H1 (cell line): ENCODE data around the gene MPDZ. TPM values are rescaled to one million over a fixed set of nuclear protein-coding genes. Genes with fewer than 3 reads are reported as not detected.

Source experiments
- CTCF ChIA-PET: fragments of 300-600 bp; sonication (Branson Sonifier 250); formaldehyde crosslinking; loops from one replicate; lab custom pipeline; 2021; ENCODE audit not compliant: partially characterized antibody; lab: Charles Lee
- POLR2A ChIA-PET: fragments of 300-600 bp; sonication (Branson Sonifier 250); formaldehyde crosslinking; loops from one replicate; lab custom pipeline; 2021; ENCODE audit warnings: inconsistent platforms; ENCODE audit not compliant: partially characterized antibody; lab: Charles Lee
- DNase-seq, 2 experiments: peaks; one replicate each; pipeline versions ENCODE4 v3.0.0 to v3.0.0-alpha.2; 2010 to 2022; ENCODE audit warnings: low spot score in 2 of 2, low read depth in 1 of 2, mixed read lengths in 1 of 2
- FAIRE-seq: peaks from 2 replicates; lab custom pipeline; 2011; peaks lifted over from hg19 to GRCh38; lab: Jason Lieb, UNC
- H2AFZ ChIP-seq: 2 replicates; pipeline ENCODE4 v1.8.1; 2012; ENCODE audit warnings: low read length, inconsistent platforms
- H2AK5ac ChIP-seq: 2 replicates; pipeline ENCODE4 v1.6.1; 2013; ENCODE audit warnings: low read depth, low read length
- H2BK120ac ChIP-seq: replicated peaks from 2 replicates; pipeline ENCODE3; 2013; ENCODE audit warnings: low read depth, low read length, inconsistent platforms
- H2BK12ac ChIP-seq: 2 replicates; pipeline ENCODE4 v1.6.1; 2013; ENCODE audit warnings: low read depth, low read length
- H2BK15ac ChIP-seq: 2 replicates; pipeline ENCODE4 v1.6.1; 2013; ENCODE audit warnings: low read length
- H2BK20ac ChIP-seq: 2 replicates; pipeline ENCODE4 v1.6.1; 2013; ENCODE audit warnings: low read length
- H2BK5ac ChIP-seq: 2 replicates; pipeline ENCODE4 v1.6.1; 2013; ENCODE audit warnings: low read depth, low read length
- H3K14ac ChIP-seq: 2 replicates; pipeline ENCODE4 v1.6.1; 2013; ENCODE audit warnings: inconsistent platforms; ENCODE audit not compliant: insufficient read length
- H3K18ac ChIP-seq: 2 replicates; pipeline ENCODE4 v1.6.1; 2013; ENCODE audit warnings: low read length; ENCODE audit errors: extremely low read depth
- H3K23ac ChIP-seq: 2 replicates; pipeline ENCODE4 v1.6.1; 2013; ENCODE audit warnings: inconsistent platforms; ENCODE audit not compliant: insufficient read length
- H3K23me2 ChIP-seq: 2 replicates; pipeline ENCODE4 v1.6.1; 2013; ENCODE audit warnings: low read depth, low read length
- H3K27ac ChIP-seq: 2 replicates; pipeline ENCODE4 v1.6.1; 2011; ENCODE audit warnings: low read depth, low read length, inconsistent platforms
- H3K27me3 ChIP-seq, 4 experiments: replicated peaks in 1 of 4; 1 replicate in 1 of 4; 2 replicates in 3 of 4; pipeline versions ENCODE4 v1.6.1 to v1.8.1; 2011 to 2013; ENCODE audit warnings: low read length in 3 of 4, mild to moderate bottlenecking in 3 of 4, inconsistent platforms in 2 of 4, mixed read lengths in 2 of 4, moderate library complexity in 1 of 4; ENCODE audit not compliant: control insufficient read depth in 3 of 4, insufficient read depth in 3 of 4; ENCODE audit errors: extremely low read depth in 1 of 4
- H3K36me3 ChIP-seq, 4 experiments: 2 replicates each; pipeline versions ENCODE4 v1.6.1 to v1.8.1; 2011 to 2013; ENCODE audit warnings: mild to moderate bottlenecking in 4 of 4, low read length in 3 of 4, moderate library complexity in 2 of 4, control low read depth in 1 of 4, inconsistent platforms in 1 of 4; ENCODE audit not compliant: insufficient read depth in 4 of 4, control insufficient read depth in 2 of 4
- H3K4ac ChIP-seq: replicated peaks from 2 replicates; pipeline ENCODE3; 2013; ENCODE audit warnings: low read length, low read depth, mixed read lengths, inconsistent platforms; ENCODE audit not compliant: insufficient read length
- H3K4me1 ChIP-seq, 4 experiments: replicated peaks in 1 of 4; 1 replicate in 1 of 4; 2 replicates in 3 of 4; pipeline versions ENCODE4 v1.6.1 to v1.8.1; 2011 to 2013; ENCODE audit warnings: low read length in 3 of 4, inconsistent platforms in 2 of 4, mixed read lengths in 1 of 4; ENCODE audit not compliant: insufficient read depth in 4 of 4, control insufficient read depth in 3 of 4
- H3K4me2 ChIP-seq, 2 experiments: 2 replicates each; pipeline versions ENCODE4 v1.6.1 to v1.8.1; 2011 to 2013; ENCODE audit warnings: low read depth in 2 of 2, low read length in 2 of 2, control low read depth in 1 of 2, inconsistent platforms in 1 of 2, mild to moderate bottlenecking in 1 of 2; ENCODE audit not compliant: insufficient read depth in 1 of 2
- H3K4me3 ChIP-seq, 4 experiments: fragments of 200-600, 300-600 bp in 1 of 4; sonication (generic), shearing (Covaris generic), sonication (Bioruptor Twin) in 1 of 4; 2 replicates each; pipeline versions ENCODE4 v1.5.1 to v1.8.1; 2011 to 2016; ENCODE audit warnings: low read length in 4 of 4, low read depth in 3 of 4, control low read depth in 2 of 4, inconsistent platforms in 2 of 4, mild to moderate bottlenecking in 2 of 4, mixed read lengths in 1 of 4, moderate library complexity in 1 of 4; ENCODE audit not compliant: insufficient read depth in 2 of 4; ENCODE audit errors: extremely low read depth in 1 of 4
- H3K56ac ChIP-seq: replicated peaks from 2 replicates; pipeline ENCODE3; 2013; ENCODE audit warnings: low read depth, mild to moderate bottlenecking, mixed read lengths, low read length, inconsistent platforms; ENCODE audit not compliant: insufficient read length
- H3K79me1 ChIP-seq: 2 replicates; pipeline ENCODE4 v1.6.1; 2013; ENCODE audit warnings: low read depth, low read length, control low read depth
- H3K79me2 ChIP-seq, 2 experiments: 2 replicates each; pipeline versions ENCODE4 v1.6.1 to v1.8.1; 2012 to 2013; ENCODE audit warnings: low read length in 2 of 2, mild to moderate bottlenecking in 2 of 2, inconsistent platforms in 1 of 2; ENCODE audit not compliant: insufficient read depth in 2 of 2, control insufficient read depth in 1 of 2
- H3K9ac ChIP-seq, 4 experiments: replicated peaks in 1 of 4; 1 replicate in 1 of 4; 2 replicates in 3 of 4; pipeline versions ENCODE4 v1.6.1 to v1.8.1; 2011 to 2013; ENCODE audit warnings: low read depth in 3 of 4, low read length in 3 of 4, control low read depth in 2 of 4, mild to moderate bottlenecking in 2 of 4, moderate library complexity in 2 of 4, inconsistent platforms in 1 of 4; ENCODE audit errors: extremely low read depth in 1 of 4
- H3K9me3 ChIP-seq, 2 experiments: 2 replicates each; pipeline versions ENCODE4 v1.6.1 to v1.8.1; 2012 to 2013; ENCODE audit warnings: mild to moderate bottlenecking in 2 of 2, moderate library complexity in 2 of 2, control low read depth in 1 of 2, inconsistent platforms in 1 of 2, low read depth in 1 of 2, low read length in 1 of 2, mixed read lengths in 1 of 2; ENCODE audit not compliant: insufficient read depth in 2 of 2
- H4K20me1 ChIP-seq, 2 experiments: replicated peaks in 1 of 2; 2 replicates each; pipeline versions ENCODE3 to v1.8.1; 2011 to 2013; ENCODE audit warnings: inconsistent platforms in 2 of 2, low read length in 2 of 2, mild to moderate bottlenecking in 1 of 2; ENCODE audit not compliant: insufficient read depth in 2 of 2, control insufficient read depth in 1 of 2
- H4K5ac ChIP-seq: 2 replicates; pipeline ENCODE4 v1.6.1; 2013; ENCODE audit warnings: low read length, low read depth, mixed read lengths, inconsistent platforms; ENCODE audit not compliant: insufficient read length
- H4K8ac ChIP-seq: 2 replicates; pipeline ENCODE4 v1.8.0; 2013; ENCODE audit warnings: mild to moderate bottlenecking, moderate library complexity, low read length, inconsistent platforms; ENCODE audit not compliant: insufficient read depth; ENCODE audit errors: extremely low read depth
- H4K91ac ChIP-seq: replicated peaks from 2 replicates; pipeline ENCODE3; 2013; ENCODE audit warnings: low read length, mixed read lengths, inconsistent platforms; ENCODE audit not compliant: insufficient read length
- ATF3 ChIP-seq: IDR thresholded peaks from 2 replicates; pipeline ENCODE4 v1.6.1; 2011; ENCODE audit warnings: low read depth, mild to moderate bottlenecking, low read length; ENCODE audit not compliant: insufficient read depth
- CBX5 ChIP-seq: fragments of 300-800, 300-1000 bp; sonication (generic); IDR thresholded peaks from 2 replicates; pipeline ENCODE4 v1.7.1; 2016; ENCODE audit warnings: antibody characterized with exemption, low read length, low read depth
- GABPA ChIP-seq: IDR thresholded peaks from 2 replicates; pipeline ENCODE4 v1.6.1; 2011; ENCODE audit warnings: mild to moderate bottlenecking, low read length, moderate library complexity, borderline replicate concordance; ENCODE audit not compliant: insufficient read depth
- HDAC2 ChIP-seq, 2 experiments: fragments of 300-600 bp in 1 of 2; sonication (generic) in 1 of 2; IDR thresholded peaks; 2 replicates each; pipeline ENCODE4 v1.6.1; 2011 to 2012; ENCODE audit warnings: low read depth in 2 of 2, low read length in 2 of 2, mild to moderate bottlenecking in 2 of 2, moderate library complexity in 2 of 2, borderline replicate concordance in 1 of 2, inconsistent platforms in 1 of 2
- POLR2AphosphoS5 ChIP-seq: IDR thresholded peaks from 2 replicates; pipeline ENCODE4 v1.6.1; 2011; ENCODE audit warnings: low read depth, low read length
- RNF2 ChIP-seq: fragments of 200-900, 300-1000 bp; sonication (generic); IDR thresholded peaks from 2 replicates; pipeline ENCODE4 v1.7.1; 2016; ENCODE audit warnings: borderline replicate concordance, low read depth, mild to moderate bottlenecking, antibody characterized with exemption, low read length; ENCODE audit not compliant: poor library complexity, severe bottlenecking; ENCODE audit errors: missing control alignments
- ZNF274 ChIP-seq: IDR thresholded peaks from 2 replicates; pipeline ENCODE4 v1.7.0; 2012; ENCODE audit warnings: low read length, borderline replicate concordance; ENCODE audit errors: extremely low read depth
- WGBS, 2 experiments: shearing (Covaris generic) in 1 of 2; methylation state at CpG; one replicate each; pipeline versions ENCODE4 v1.1.6 to v1.1.7; 2013 to 2015; ENCODE audit warnings: low lambda C conversion rate in 2 of 2, mixed read lengths in 2 of 2, inconsistent platforms in 1 of 2, low coverage in 1 of 2, missing lambda C conversion rate in 1 of 2; ENCODE audit not compliant: insufficient replicate concordance in 2 of 2, insufficient coverage in 1 of 2, insufficient read length in 1 of 2; ENCODE audit errors: extremely low coverage in 1 of 2, missing lambda C conversion rate in 1 of 2; 5-methylcytosine and 5-hydroxymethylcytosine counted together
- polyA plus RNA-seq, 7 experiments: library from polyadenylated mRNA; depleted of rRNA in 3 of 7; stranded (reverse) in 5 of 7; unstranded in 2 of 7; fragments of >200 nt in 5 of 7; fragments of 200-250 nt in 2 of 7; gene quantifications; 1 replicate in 5 of 7; 2 replicates in 1 of 7; 4 replicates in 1 of 7; pipeline versions ENCODE4 v1.2.1 to v1.2.3, GENCODE V29; 2011 to 2013; ENCODE audit warnings: missing spikeins in 2 of 7, mixed read lengths in 2 of 7
- total RNA-seq: library from RNA; stranded (reverse); fragmentation: NEBNext Ultra II Directional; extraction: Animal tissue kit (Norgen Biotek cat#: 25700); gene quantifications from 2 replicates; pipeline ENCODE4 v1.2.1, GENCODE V29; 2021

Gene MPDZ
- total and polyA plus RNA-seq, 2 of the 8 experiments (the other 6 are each of a cell fraction or from before 2014, with no cell fraction given): 14.6 to 39.4 TPM

DNA sequence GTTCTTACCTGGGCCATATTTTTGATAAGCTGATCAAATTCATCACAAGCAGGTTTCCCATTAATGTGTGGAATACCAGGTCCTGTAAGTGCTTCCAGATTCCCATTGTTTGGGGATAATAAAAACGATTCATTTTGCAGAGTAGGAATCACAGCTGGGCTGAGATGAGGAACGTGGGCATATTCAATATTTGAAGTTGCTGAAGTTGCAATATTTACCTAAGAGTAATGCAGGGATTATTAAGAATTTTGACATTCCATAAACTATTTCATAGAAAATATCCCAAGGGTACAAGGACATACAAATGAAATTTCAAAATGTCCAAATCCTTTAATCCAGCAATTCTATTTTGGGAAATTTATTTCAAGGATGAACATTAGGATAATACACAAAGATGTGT lies 55.1 kb downstream of the MPDZ start:
- H3K23me2 ChIP-seq: no peaks in the 10 kb centered on the region; the same call in 1 of the 2 replicates
- TF ChIP-seq GABPA (no peak), RNF2 (no peak), ZNF274 (no peak), ATF3 (no peak), CBX5 (no peak), HDAC2 (IDR thresholded peaks at IDR 0.05; ENCODE audit: borderline replicate concordance in 1 of 2, low read depth in 2 of 2, low read length in 2 of 2) (no peak), POLR2AphosphoS5 (no peak)
- H3K18ac ChIP-seq: no peak overlapping the region
- H2AK5ac ChIP-seq: no peak overlapping the region
- no peaks in the 10 kb centered on the region for H3K27me3 ChIP-seq
- no peaks in the 10 kb centered on the region for H4K20me1 ChIP-seq
- DNase-seq (no peak), FAIRE-seq (no peak)
- H3K9me3 ChIP-seq: no peaks in the 10 kb centered on the region
- no peak overlapping the region for H3K4me3 ChIP-seq
- ChIA-PET CTCF (interaction anchor here (0.8 kb wide), 1 partner anchor 16 kb away, joined by 3 read pairs; no protein-coding TSS in a partner anchor), POLR2A (no interaction called here)
- no peak overlapping the region for H2BK120ac ChIP-seq
- WGBS, 2 experiments: 87% methylated on average over 2 of the region's 2 CpGs; no CpG with 5 or more reads in 1 of the 2 experiments
- H3K4me2 ChIP-seq: no peak overlapping the region
- no peak overlapping the region for H4K91ac ChIP-seq
- H4K8ac ChIP-seq: no peak overlapping the region
- no peak overlapping the region for H3K23ac ChIP-seq
- H4K5ac ChIP-seq: no peak overlapping the region
- H2BK20ac ChIP-seq: no peak overlapping the region
- peaks cover 0 to 9% (median under 1%) of the 10 kb centered on the region in 4 experiments; a peak in 3 of 8 replicates for H3K36me3 ChIP-seq
- H2BK15ac ChIP-seq: no peak overlapping the region
- no peak overlapping the region for H2BK5ac ChIP-seq
- no peak overlapping the region for H3K4ac ChIP-seq
- no peak overlapping the region for H2BK12ac ChIP-seq
- H3K14ac ChIP-seq: no peak overlapping the region
- no peak overlapping the region for H3K9ac ChIP-seq
- H3K4me1 ChIP-seq: no peaks in the 10 kb centered on the region
- no peak overlapping the region for H2AFZ ChIP-seq
- no peaks in the 10 kb centered on the region for H3K79me1 ChIP-seq
- H3K56ac ChIP-seq: no peak overlapping the region
- no peaks in the 10 kb centered on the region for H3K79me2 ChIP-seq
- H3K27ac ChIP-seq: no peak overlapping the region
